GM21737 (cell line): Measurements from ENCODE around the gene TRPC4.

Experiments used
- ATAC-seq: cut with Tn5 transposase; IDR thresholded peaks from one replicate; pipeline ENCODE4 v1.9.1; 2021; ENCODE audit warnings: mild to moderate bottlenecking, moderate library complexity; ENCODE audit not compliant: unreplicated experiment

TRPC4 gene

GRCh38 chr13:37663724-37664123, 205.8 kb downstream of the TRPC4 start:
- no peak for ATAC-seq

- ATAC-seq = no peak
These were observed 206.9 kb downstream of the TRPC4 start for GRCh38 chr13:37662624-37663023.

- ATAC-seq = no peak
These were observed 211.6 kb downstream of the TRPC4 start for GRCh38 chr13:37657956-37658355.

- ATAC-seq = no peak
These were observed 212.4 kb downstream of the TRPC4 start for GRCh38 chr13:37657134-37657533.

DNA sequence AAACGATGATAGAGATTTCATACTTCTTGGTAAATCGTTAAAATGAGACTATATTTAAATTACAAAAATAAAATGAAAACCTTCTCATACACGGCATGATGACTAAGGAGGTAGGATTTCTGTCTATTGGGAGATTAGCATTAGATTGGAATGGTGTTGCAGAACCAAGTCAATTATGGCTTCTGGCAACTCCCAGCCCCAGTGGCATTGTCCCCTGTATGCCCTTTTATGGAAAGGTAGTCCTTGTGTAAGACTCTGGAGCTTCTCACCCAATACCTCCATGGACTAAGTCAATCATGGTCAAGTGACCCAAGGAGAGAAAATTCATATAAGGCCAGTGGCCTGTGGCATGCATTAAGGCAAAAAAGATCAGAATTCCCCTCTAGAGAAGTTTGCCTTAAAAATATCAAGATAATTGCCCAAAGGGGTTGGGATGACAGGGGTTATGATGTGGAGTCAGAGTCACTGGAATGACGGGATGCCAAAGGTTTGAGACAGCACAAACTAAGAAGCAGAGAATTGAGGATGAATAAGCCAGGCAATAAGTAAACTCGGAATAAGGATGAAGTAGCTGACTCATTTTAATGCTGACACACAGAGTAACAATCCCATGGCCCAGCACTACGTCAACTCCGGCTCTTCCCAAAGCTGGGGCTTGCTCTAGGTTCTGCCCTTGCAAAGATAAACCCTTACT, 213.2 kb downstream of the TRPC4 start:
- ATAC-seq = no peak

DNA sequence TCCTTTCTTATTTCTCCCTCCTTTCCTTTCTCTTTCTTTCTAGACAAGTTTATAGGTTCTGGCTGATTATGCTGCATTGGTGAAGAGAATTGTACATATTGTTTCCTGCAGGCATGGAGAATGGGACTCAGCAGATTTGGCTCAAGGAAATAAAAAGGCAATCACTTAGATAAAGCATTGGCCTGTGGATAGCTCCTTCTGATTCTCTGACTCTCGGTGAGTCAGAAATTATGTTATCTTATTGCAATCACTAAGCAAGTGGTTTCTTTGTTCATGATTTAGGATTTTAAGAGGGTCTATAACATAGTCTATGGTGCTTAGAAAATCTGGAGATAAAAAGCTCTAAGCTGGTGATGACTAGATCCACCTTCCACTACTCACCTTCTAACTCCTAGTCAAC, 217.0 kb downstream of the TRPC4 start:
- ATAC-seq = no peak

DNA sequence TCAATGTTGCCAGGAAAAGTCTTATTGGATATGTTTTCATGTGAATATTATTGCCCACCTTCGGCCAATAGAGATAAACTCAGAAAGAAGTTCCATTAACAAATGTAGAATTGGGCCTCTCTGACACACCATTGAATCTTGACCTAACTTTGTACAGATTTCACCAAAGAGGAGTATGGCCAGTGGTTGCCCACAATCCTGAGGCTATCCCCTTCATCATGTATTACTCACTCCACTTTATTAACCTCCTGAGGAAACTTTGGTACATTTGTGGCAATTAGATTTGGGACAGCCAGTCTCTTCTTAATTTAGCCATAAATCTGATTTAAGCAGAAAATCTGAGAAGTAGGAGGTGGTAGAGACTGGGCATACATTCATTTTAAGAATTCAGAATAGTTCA, 217.7 kb downstream of the TRPC4 start:
- no peak for ATAC-seq

DNA sequence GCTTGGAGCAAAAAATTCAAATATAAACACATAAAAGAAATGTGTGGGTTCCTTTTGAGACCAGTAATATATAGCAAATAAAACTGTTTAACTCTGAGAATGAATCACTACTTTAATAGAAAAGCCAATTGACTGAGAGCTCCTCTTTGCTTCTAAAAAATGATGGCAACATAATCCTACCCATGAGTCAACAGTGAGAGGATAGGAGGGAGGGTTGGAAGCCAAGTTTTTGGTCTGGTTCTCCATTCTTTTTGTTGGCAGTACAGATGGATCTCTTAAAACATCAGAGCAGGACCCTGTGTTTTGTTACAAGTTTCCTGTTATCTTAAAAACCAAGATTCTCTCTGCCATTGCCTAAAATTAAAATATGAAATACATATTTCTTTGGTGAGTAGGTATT, 221.0 kb downstream of the TRPC4 start:
- no peak for ATAC-seq

GRCh38 chr13:37647031-37647650, 222.4 kb downstream of the TRPC4 start:
- ATAC-seq = no peak

GRCh38 chr13:37646531-37646930, 223.0 kb downstream of the TRPC4 start:
- no peak for ATAC-seq

GRCh38 chr13:37645181-37645740, 224.3 kb downstream of the TRPC4 start:
- ATAC-seq = no peak

- no peak for ATAC-seq
These were observed 228.2 kb downstream of the TRPC4 start for GRCh38 chr13:37641391-37641790.

- no peak for ATAC-seq
These were observed 229.1 kb downstream of the TRPC4 start for GRCh38 chr13:37640499-37640898.

- no peak for ATAC-seq
These were observed 232.9 kb downstream of the TRPC4 start for GRCh38 chr13:37636701-37637100.

DNA sequence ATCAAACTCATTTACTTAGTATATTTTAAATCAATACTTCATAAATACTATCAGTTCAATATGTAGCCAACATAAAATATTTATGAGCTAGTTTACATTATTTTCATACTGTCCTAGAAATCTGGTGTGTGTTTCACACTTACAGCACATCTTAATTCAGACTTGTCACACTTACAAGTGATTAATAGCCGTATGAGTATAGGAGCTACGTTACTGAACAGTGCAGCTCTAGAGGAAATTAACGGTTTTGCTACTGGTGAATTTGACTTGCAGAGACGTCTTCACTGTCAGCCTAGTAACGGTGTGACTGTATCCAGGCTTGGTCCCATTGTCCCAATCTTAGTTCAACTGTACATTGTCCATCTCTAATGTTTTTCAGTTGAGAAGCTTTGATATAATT, 237.3 kb downstream of the TRPC4 start:
- ATAC-seq = no peak

DNA sequence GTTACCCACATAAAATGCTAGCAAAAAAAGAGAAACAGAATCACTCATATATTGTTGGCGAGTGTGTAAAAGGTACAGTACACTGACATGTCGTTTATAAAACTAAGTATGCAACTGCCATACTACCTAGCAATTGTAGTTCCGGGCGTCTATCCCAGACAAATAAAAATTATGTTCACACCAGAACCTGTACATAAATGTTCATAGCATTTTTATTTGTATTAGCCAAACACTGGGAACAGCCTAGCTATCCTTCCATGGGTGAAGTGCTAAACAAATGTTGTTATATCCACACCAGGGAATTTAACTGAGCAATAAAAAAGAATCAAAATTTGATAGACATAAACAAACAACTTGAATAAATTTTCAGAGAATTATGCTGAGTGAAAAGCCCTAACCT, 242.1 kb downstream of the TRPC4 start:
- ATAC-seq = no peak

DNA sequence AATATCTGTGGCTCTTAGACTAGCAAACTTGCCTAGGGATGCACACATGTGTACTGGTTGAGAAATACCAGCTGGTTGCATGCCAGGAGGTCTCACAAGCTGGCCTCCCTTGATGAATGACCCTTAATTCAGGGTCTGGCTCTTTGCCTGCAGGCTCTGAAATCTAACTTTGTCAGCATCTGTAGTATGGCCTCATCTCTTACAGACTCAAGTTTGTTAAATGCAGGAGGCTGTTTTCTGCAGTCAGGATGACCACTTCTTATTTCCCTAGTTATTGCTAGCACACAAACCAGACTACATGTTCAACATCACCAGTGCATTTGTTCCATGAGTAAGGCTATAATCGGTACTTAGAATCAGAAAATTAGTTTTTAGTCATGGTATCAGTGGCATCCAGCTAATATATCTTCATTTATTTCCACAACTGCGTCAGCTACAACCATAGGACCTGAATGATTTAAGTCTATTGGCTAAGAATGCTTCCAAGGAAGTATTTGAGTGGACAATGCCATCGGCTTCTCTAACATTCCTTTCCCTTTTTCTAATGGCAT, 247.7 kb downstream of the TRPC4 start:
- ATAC-seq = no peak

GRCh38 chr13:37618554-37618953, 251.0 kb downstream of the TRPC4 start:
- no peak for ATAC-seq

GRCh38 chr13:37617173-37617572, 252.4 kb downstream of the TRPC4 start:
- no peak for ATAC-seq

DNA sequence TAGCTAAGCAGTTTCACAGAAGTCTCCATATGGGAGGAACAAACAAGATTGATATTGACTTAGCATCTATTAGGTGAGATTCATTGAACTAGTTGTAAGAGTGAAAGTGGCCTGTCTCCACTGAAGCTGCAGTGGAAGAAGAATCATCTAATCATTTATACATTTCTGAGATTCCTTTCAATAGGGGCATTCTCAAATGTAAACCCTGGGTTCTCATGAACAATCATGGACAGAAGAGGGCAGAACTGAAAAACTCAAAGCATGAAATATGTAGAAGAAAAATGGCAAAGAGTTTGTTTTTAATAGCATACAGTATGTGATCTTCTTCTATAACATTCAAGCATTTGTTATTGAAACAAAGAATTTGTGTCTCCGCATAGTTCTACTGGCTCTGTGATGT, 253.4 kb downstream of the TRPC4 start:
- no peak for ATAC-seq

DNA sequence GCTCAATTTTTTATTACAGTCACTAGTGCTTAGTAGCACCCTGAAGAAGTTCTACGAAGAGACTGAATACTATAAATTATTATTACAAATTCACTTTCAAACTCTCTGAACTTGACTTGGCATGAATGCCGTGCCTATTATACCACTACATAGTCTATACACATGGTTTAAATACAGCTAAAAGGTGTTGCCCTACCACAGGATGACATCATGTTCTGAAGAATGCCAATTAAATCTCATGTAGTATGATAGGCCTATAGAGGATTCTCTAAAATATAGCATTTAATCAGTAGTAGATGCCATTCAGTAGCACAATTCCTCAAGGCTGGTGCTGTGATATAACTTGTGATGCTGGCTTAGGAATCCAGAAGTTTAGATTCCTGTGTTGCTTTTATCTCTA, 254.3 kb downstream of the TRPC4 start:
- ATAC-seq = no peak

- ATAC-seq = no peak
These were observed 255.9 kb downstream of the TRPC4 start for GRCh38 chr13:37613638-37614037.
